Mesendoderm (in vitro differentiated cells): ENCODE measurements around the gene RASGEF1B.

Source experiments
- DNase-seq: peaks from one replicate; pipeline ENCODE4 v3.0.0; 2013
- H2AK5ac ChIP-seq: 2 replicates; pipeline ENCODE4 v1.6.1; 2013; ENCODE audit warnings: low read length, inconsistent platforms
- H2BK120ac ChIP-seq: 2 replicates; pipeline ENCODE4 v1.6.1; 2013; ENCODE audit warnings: low read depth, mild to moderate bottlenecking, low read length, moderate library complexity, mixed read lengths
- H2BK15ac ChIP-seq: replicated peaks from 2 replicates; pipeline ENCODE4 v1.6.1; 2013; ENCODE audit warnings: low read depth, mild to moderate bottlenecking, moderate library complexity
- H2BK5ac ChIP-seq: 2 replicates; pipeline ENCODE4 v1.6.1; 2013; ENCODE audit warnings: low read length, inconsistent platforms
- H3K18ac ChIP-seq: 2 replicates; pipeline ENCODE4 v1.6.1; 2013; ENCODE audit warnings: mild to moderate bottlenecking, low read length, mixed read lengths
- H3K23ac ChIP-seq: one replicate; pipeline ENCODE4 v1.6.1; 2013; ENCODE audit warnings: low read length
- H3K27ac ChIP-seq: 2 replicates; pipeline ENCODE4 v1.5.1; 2013; ENCODE audit warnings: low read depth, mild to moderate bottlenecking, inconsistent platforms, low read length, moderate library complexity
- H3K27me3 ChIP-seq: 2 replicates; pipeline ENCODE4 v1.6.1; 2013; ENCODE audit warnings: low read length, control low read depth, mild to moderate bottlenecking, inconsistent platforms; ENCODE audit not compliant: insufficient read depth, poor library complexity
- H3K36me3 ChIP-seq: 2 replicates; pipeline ENCODE4 v1.6.1; 2013; ENCODE audit warnings: low read length, inconsistent platforms; ENCODE audit not compliant: control insufficient read depth, insufficient read depth
- H3K4ac ChIP-seq: one replicate; pipeline ENCODE4 v1.6.1; 2013; ENCODE audit warnings: low read depth, mild to moderate bottlenecking, low read length, moderate library complexity
- H3K4me1 ChIP-seq: 2 replicates; pipeline ENCODE4 v1.6.1; 2013; ENCODE audit warnings: low read depth, low read length, inconsistent platforms; ENCODE audit not compliant: control insufficient read depth
- H3K4me2 ChIP-seq: 2 replicates; pipeline ENCODE4 v1.6.1; 2013; ENCODE audit warnings: low read length
- H3K4me3 ChIP-seq: 2 replicates; pipeline ENCODE4 v1.5.1; 2013; ENCODE audit warnings: mild to moderate bottlenecking, low read length
- H3K56ac ChIP-seq: one replicate; pipeline ENCODE4 v1.6.1; 2013; ENCODE audit warnings: low read length
- H3K79me1 ChIP-seq: 2 replicates; pipeline ENCODE4 v1.6.1; 2013; ENCODE audit warnings: low read length, inconsistent platforms
- H3K79me2 ChIP-seq: 2 replicates; pipeline ENCODE4 v1.6.1; 2013; ENCODE audit warnings: mild to moderate bottlenecking, low read length; ENCODE audit not compliant: control insufficient read depth, insufficient read depth
- H3K9ac ChIP-seq: 2 replicates; pipeline ENCODE4 v1.6.1; 2013; ENCODE audit warnings: low read length, inconsistent platforms
- H4K5ac ChIP-seq: one replicate; pipeline ENCODE4 v1.6.1; 2013; ENCODE audit warnings: low read length
- H4K8ac ChIP-seq: one replicate; pipeline ENCODE4 v1.6.1; 2013; ENCODE audit warnings: low read depth, mild to moderate bottlenecking, control low read depth, low read length, moderate library complexity
- WGBS: extraction: QIAGEN DNeasy Blood & Tissue Kit; methylation state at CpG from one replicate; pipeline ENCODE4 v1.1.7; 2013; ENCODE audit warnings: low lambda C conversion rate, missing lambda C conversion rate; ENCODE audit not compliant: insufficient coverage; ENCODE audit errors: extremely low coverage; 5-methylcytosine and 5-hydroxymethylcytosine counted together

RASGEF1B gene

DNA sequence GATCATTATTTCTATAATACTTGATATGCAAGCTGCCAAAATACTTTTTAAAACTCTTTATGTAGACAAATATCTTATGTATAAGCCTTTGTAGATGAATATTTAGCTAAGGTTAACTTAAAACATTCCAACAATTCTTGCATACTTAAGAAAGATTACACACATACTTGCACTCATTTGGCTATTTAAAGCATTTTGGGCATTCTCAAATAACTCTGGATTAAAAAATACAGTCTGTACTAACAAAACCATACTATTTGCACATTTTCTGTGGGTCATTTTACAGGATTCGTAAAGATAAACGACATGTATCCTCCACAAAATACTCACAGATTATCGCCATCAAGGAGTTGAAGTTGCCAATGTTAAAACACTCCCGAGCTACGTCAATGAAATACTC lies 26.5 kb downstream of the RASGEF1B start:
- no peak overlapping the region for H3K18ac ChIP-seq
- H3K23ac ChIP-seq, result no peak overlapping the region
- H3K36me3 ChIP-seq, result peaks cover 3% of the 10 kb centered on the region
- H2BK5ac ChIP-seq, result no peak overlapping the region
- no peaks in the 10 kb centered on the region for H3K4me1 ChIP-seq
- H4K8ac ChIP-seq, result no peak overlapping the region
- H3K4ac ChIP-seq, result no peak overlapping the region
- H3K27ac ChIP-seq, result no peak overlapping the region
- H2BK120ac ChIP-seq, result no peak overlapping the region
- H3K56ac ChIP-seq, result no peak overlapping the region
- H3K79me1 ChIP-seq, result no peaks in the 10 kb centered on the region
- H3K79me2 ChIP-seq, result no peaks in the 10 kb centered on the region
- no peak overlapping the region for H2AK5ac ChIP-seq
- no peak overlapping the region for H3K4me3 ChIP-seq
- no peak overlapping the region for H4K5ac ChIP-seq
- H3K9ac ChIP-seq, result no peak overlapping the region
- H2BK15ac ChIP-seq, result no peak overlapping the region
- H3K27me3 ChIP-seq, result no peaks in the 10 kb centered on the region
- H3K4me2 ChIP-seq, result no peak overlapping the region
- WGBS, result no CpG with 5 or more reads among the region's 5 CpGs
- DNase-seq, result no peak

DNA sequence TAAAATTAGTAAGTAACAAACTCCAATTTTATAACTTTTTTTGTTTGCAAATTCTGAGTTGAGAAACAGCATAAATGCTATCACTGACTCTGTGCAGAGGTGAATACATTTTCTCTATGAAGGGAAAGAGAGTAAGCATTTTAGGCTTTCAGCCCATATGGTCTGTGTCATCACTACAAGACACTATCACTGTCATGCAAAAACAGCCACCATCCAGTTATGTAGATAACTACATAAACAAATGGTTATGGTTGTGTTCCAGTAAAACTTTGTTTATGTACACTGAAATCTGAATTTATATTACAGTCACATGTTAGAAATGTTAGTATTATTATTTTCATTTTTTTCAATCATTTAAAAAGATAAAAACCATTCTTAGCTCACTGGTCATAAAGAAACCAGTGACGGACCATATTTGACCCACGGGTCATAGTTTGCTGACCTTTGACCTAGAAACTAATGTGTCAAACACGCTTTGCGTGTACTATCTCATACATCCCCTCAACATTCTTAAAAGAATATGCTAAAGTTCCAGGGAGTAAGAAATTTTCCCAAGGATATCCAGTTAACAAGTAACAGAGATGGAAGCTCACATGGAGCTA lies 29.1 kb downstream of the RASGEF1B start:
- H3K27me3 ChIP-seq, result no peaks in the 10 kb centered on the region
- H2BK15ac ChIP-seq, result no peak overlapping the region
- H3K9ac ChIP-seq, result no peak overlapping the region
- H4K8ac ChIP-seq, result no peak overlapping the region
- no peak overlapping the region for H3K4ac ChIP-seq
- no peak overlapping the region for H3K4me3 ChIP-seq
- no peaks in the 10 kb centered on the region for H3K4me1 ChIP-seq
- no peak overlapping the region for H4K5ac ChIP-seq
- no peak overlapping the region for H3K23ac ChIP-seq
- no peak for DNase-seq
- no peak overlapping the region for H3K4me2 ChIP-seq
- no peak overlapping the region for H2BK120ac ChIP-seq
- no peaks in the 10 kb centered on the region for H3K79me2 ChIP-seq
- H2AK5ac ChIP-seq, result no peak overlapping the region
- H3K18ac ChIP-seq, result no peak overlapping the region
- H3K79me1 ChIP-seq, result no peaks in the 10 kb centered on the region
- WGBS, result no CpG with 5 or more reads among the region's 4 CpGs
- H3K56ac ChIP-seq, result no peak overlapping the region
- no peaks in the 10 kb centered on the region for H3K36me3 ChIP-seq
- H2BK5ac ChIP-seq, result no peak overlapping the region
- no peak overlapping the region for H3K27ac ChIP-seq

DNA sequence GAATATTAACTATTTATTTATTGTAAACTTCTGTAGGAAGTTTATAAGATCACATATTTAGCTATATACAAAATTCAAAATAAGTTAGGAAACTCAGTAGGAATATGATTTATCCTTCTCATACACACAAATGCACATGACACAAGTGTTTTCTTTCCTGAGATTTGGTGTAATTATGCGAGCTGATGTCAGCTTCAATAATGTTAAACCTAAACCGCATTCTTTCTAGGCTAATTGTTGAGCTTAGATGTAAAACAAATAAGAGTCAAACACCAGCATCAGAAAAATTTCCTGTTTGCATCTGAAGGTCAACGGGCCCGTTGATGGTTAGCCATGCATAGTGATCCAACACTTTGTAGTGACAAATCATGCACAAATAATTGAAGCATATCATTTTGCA lies 30.8 kb downstream of the RASGEF1B start:
- Histone ChIP-seq H3K4ac (no peak overlapping the region), H3K4me3 (no peak overlapping the region), H3K79me2 (no peaks in the 10 kb centered on the region), H3K36me3 (no peaks in the 10 kb centered on the region), H3K56ac (no peak overlapping the region), H3K4me2 (no peak overlapping the region), H3K23ac (no peak overlapping the region), H2BK15ac (no peak overlapping the region), H3K9ac (no peak overlapping the region), H4K5ac (no peak overlapping the region), H2BK5ac (no peak overlapping the region), H3K27me3 (no peaks in the 10 kb centered on the region), H3K79me1 (no peaks in the 10 kb centered on the region), H3K27ac (no peak overlapping the region), H2AK5ac (no peak overlapping the region), H2BK120ac (no peak overlapping the region), H4K8ac (no peak overlapping the region), H3K4me1 (no peaks in the 10 kb centered on the region), H3K18ac (no peak overlapping the region)
- WGBS, result no CpG with 5 or more reads among the region's 4 CpGs
- no peak for DNase-seq

DNA sequence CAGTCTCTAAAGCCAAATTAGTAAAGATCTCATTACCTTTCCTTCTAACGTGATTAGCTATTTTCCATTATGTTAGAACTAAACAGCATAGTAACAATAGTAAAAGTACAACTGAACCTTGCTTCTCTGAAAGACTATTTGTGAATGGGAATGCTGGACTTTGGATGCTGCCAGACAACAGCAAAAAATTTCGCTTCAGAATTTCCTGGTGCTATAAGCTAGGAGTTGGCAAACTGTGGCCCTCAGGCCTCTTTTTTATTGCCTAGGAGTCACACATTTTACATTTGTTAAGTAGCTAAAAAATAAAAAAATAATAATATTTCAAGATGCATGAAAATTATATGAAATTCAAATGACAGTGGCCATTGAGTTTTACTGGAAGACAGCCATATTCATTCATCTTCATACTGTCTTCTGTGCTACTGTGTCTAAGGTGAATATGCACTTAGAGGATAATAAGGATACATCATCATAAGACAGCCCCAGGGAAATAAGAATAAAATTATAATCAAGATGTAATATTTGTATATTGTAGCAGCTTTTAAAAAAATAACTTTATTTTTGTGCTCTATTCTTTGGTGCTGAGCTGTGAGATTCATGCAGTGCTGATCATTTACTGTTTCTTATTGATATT lies 34.6 kb downstream of the RASGEF1B start:
- no CpG with 5 or more reads among the region's 2 CpGs for WGBS
- Histone ChIP-seq H3K36me3 (peaks cover under 1% of the 10 kb centered on the region), H2BK5ac (no peak overlapping the region), H2AK5ac (no peak overlapping the region), H3K4ac (no peak overlapping the region), H2BK120ac (no peak overlapping the region), H3K9ac (no peak overlapping the region), H3K4me3 (no peak overlapping the region), H3K56ac (no peak overlapping the region), H3K4me2 (no peak overlapping the region), H3K23ac (no peak overlapping the region), H3K4me1 (no peaks in the 10 kb centered on the region), H2BK15ac (no peak overlapping the region), H4K5ac (no peak overlapping the region), H3K27me3 (no peaks in the 10 kb centered on the region), H3K79me1 (no peaks in the 10 kb centered on the region), H3K18ac (no peak overlapping the region), H3K79me2 (no peaks in the 10 kb centered on the region), H4K8ac (no peak overlapping the region), H3K27ac (no peak overlapping the region)
- no peak for DNase-seq

DNA sequence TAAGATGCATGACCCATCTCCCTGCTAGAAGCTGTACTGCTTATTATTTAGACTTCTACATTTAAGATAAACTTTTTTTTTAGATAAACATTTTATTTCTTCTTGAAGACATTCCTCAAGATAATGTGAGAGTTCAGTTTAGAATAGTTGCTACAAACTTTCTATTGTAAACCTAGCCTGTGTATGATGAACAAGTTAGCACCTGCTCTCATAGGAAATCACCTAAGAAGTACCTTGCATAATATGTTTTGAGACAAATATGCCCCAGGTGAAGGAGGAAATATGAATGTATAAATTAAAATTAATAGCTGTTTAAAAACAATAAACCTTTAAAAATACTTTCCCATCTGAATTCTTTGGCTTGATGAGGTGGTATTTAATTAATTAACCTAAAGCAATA lies 35.6 kb downstream of the RASGEF1B start:
- Histone ChIP-seq H3K27me3 (no peaks in the 10 kb centered on the region), H3K4me3 (no peak overlapping the region), H3K4me1 (no peaks in the 10 kb centered on the region), H2AK5ac (no peak overlapping the region), H2BK120ac (no peak overlapping the region), H2BK15ac (no peak overlapping the region), H3K23ac (no peak overlapping the region), H3K18ac (no peak overlapping the region), H3K56ac (no peak overlapping the region), H3K36me3 (peaks cover 1% of the 10 kb centered on the region), H3K4ac (no peak overlapping the region), H3K9ac (no peak overlapping the region), H2BK5ac (no peak overlapping the region), H3K27ac (no peak overlapping the region), H3K79me1 (no peaks in the 10 kb centered on the region), H4K5ac (no peak overlapping the region), H3K79me2 (no peaks in the 10 kb centered on the region), H4K8ac (no peak overlapping the region), H3K4me2 (no peak overlapping the region)
- no peak for DNase-seq

DNA sequence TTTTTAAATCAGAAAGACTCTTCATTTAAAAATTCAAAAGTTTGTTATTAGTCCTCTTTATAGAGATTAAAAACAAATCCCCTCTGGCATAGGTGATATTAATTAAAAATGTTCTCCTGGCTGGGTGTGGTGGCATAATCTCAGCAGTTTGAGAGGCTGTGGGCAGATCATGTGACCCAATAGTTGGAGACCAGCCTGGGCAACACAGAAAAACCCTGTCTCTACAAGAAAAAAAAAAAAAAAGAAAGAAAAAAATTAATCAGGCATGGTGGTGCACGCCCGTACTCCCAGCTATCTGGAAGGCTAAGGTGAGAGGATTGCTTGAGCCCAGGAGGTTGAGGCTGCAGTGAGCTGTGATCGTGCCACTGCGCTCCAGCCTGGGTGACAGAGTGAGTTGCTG lies 38.9 kb downstream of the RASGEF1B start:
- Histone ChIP-seq H3K9ac (no peak overlapping the region), H3K23ac (no peak overlapping the region), H2BK120ac (no peak overlapping the region), H3K4ac (no peak overlapping the region), H2BK5ac (no peak overlapping the region), H3K4me2 (no peak overlapping the region), H3K79me2 (no peaks in the 10 kb centered on the region), H3K27me3 (no peaks in the 10 kb centered on the region), H2BK15ac (no peak overlapping the region), H3K4me3 (no peak overlapping the region), H3K56ac (no peak overlapping the region), H3K79me1 (peaks cover 2% of the 10 kb centered on the region), H4K8ac (no peak overlapping the region), H2AK5ac (no peak overlapping the region), H4K5ac (no peak overlapping the region), H3K27ac (no peak overlapping the region), H3K4me1 (no peaks in the 10 kb centered on the region), H3K18ac (no peak overlapping the region), H3K36me3 (peaks cover 1% of the 10 kb centered on the region)
- no peak for DNase-seq
- WGBS, result no CpG with 5 or more reads among the region's 4 CpGs
